HL-60/S4 (cell line): ENCODE data around the gene TBXT.
"Not testable (repeated sequence)": the region's sequence is repeated elsewhere in the genome, so short reads cannot be mapped to it uniquely, and the experiment has no call there.

ENCODE experiments used
- in situ Hi-C: fragments of 300-500 bp; cut with MboI; formaldehyde crosslinking; loops from 2 replicates; pipeline ENCODE4 v1.14.3; 2022; ENCODE audit warnings: low sequenced_read_pairs

The TBXT gene, protein sequence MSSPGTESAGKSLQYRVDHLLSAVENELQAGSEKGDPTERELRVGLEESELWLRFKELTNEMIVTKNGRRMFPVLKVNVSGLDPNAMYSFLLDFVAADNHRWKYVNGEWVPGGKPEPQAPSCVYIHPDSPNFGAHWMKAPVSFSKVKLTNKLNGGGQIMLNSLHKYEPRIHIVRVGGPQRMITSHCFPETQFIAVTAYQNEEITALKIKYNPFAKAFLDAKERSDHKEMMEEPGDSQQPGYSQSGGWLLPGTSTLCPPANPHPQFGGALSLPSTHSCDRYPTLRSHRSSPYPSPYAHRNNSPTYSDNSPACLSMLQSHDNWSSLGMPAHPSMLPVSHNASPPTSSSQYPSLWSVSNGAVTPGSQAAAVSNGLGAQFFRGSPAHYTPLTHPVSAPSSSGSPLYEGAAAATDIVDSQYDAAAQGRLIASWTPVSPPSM

DNA sequence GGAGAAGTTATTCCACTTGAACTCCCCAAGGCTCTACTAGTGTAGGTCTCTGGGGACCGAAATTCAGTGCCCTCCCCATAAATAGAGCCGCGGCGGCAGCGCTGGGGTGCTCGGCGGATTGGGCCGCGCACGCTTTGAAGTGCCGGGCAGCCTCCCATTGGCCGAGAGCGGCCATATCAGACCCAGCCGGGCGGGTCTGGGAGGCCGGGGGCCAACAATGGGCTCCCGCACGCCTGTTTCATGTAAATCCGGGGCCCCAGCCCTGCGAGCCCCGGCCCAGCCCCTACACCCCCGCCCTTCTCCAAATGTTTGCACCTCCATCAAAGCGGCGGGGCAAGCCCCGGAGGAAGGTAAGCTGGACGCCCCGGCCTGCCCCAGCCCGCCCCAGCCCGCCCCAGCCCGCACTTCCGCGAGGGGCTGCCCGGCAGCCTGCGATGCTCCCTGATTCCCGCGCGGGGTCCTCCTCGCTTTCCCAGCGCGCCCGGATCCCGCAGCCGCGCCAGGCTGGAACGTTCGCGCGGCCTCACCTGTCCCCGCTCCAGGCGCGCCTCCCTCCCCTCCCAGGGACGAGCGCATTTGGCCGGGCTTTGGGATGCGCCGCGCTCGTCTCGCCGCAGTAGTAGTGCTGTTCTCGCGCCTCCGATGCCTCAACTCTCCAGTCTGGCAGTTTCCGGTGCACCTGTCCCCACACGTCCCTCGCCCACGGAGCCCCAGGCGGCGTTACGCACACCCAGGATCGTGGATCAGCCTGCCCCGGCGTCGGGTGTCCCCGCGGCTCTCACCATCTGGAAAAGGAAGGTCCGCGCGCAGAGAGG is at the start of gene TBXT:
TBXT (minus strand) TSS at position 51 of the 815 bp plus-strand sequence. CDS start 260 bp downstream, outside the sequence.
- in situ Hi-C loops, result loop anchor here (10.0 kb wide), 1 partner anchor 107 kb away; no protein-coding TSS in a partner anchor

DNA sequence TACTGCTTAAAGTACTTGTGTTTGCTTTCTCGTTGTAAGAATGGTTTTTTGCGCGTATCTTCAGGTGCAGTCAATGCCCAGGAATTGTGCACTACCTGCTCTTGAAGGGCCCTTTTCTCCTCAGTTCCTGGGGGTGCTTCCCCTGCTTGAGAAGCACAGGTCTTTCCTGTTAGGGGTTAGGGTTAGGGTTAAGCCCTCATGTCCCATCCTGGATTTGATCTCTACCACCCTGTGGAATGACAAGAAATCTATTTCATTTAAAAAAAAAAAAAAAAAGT is 39.6 kb upstream of the TBXT start:
- in situ Hi-C loops, result no loop called here

DNA sequence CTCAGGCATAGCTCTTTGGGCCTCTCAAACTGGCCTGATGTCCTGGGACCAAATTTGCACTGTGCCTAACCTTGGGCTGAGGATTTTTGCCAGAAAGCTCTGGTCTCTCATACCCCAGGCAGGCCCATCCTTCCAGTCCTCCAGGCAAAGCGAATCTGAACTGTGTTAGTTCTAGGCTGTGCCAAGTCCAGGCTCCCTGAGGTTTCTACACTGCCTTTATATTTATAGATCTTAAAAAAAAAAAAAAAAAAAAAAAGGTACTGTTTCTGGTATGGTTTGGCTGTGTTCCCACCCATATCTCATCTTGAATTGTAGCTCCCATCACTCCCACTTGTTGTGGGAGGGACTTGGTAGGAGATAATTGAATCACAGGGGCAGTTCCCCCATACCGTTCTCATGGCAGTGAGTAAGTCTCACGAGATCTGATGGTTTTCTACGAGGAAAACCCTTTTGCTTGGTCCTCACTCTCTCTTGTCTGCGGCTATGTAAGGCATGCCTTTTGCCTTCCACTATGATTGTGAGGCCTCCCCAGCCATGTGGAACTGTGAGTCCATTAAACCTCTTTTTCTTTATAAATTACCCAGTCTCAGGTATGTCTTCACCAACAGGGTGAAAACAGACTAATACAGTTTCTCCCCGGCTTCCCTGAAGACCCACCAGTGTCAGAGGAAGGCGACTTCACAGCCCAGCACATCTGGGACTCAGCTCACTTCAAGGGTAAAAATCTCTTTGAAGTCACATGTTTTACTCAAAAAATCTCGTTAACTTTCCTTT is 39.0 kb upstream of the TBXT start:
- in situ Hi-C loops, result no loop called here

DNA sequence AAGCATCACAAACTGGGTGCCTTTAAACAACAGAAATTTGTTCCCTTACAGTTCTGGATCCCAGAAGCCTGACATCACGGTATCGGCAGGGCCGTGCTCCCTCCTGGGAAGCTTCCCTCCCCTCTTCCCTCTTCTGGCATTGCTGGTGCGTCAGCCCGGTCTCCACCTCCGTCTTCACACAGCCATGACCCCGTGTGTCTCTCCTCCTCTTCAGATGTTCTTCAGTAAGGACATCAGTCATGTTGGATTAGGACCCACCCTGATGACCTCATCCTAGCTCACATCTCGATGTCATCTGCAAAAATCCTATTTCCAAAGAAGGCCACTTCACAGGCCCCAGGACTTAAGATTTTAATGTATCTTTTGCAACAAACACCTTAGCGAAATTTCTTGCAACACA is 38.4 kb upstream of the TBXT start:
- in situ Hi-C loops, result no loop called here

DNA sequence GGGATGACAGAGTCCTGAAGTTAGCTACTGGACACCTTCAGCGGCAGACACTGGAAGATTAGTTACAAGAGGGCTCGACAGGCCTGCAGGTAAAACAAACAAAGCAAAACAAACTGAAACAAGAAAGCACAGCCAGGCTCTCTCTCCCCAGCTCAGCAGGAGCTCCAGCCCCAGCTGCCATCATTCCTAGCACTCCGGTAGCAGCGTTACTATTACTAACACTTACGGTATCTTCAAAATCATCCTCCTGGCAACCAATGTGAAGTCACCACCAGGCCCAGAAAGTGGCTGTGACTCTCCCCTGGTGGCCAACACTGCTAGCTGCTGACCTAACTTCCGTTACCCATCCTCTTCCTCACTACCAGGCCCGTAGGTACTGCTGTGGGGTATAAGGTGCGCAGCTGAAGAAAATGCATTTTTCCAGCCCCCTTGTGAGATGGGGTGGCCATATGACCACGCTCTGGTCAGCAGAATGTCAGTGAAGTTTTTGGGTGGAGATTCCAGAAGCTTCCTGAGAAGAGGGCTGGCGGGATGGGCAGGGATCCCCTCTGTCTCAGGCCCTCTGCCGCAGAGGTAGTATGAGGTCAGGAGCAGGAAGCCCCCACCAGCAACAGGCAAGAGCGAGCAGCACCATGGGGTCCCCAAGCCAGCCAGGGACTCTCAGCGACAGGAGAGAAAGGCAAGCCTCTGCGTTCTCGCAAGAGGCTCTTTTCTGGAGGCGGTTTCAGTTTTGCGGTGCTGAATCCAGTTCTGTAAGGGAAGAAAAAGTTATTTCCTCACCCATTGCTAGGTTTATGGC is 37.4 kb upstream of the TBXT start:
- in situ Hi-C loops, result no loop called here

DNA sequence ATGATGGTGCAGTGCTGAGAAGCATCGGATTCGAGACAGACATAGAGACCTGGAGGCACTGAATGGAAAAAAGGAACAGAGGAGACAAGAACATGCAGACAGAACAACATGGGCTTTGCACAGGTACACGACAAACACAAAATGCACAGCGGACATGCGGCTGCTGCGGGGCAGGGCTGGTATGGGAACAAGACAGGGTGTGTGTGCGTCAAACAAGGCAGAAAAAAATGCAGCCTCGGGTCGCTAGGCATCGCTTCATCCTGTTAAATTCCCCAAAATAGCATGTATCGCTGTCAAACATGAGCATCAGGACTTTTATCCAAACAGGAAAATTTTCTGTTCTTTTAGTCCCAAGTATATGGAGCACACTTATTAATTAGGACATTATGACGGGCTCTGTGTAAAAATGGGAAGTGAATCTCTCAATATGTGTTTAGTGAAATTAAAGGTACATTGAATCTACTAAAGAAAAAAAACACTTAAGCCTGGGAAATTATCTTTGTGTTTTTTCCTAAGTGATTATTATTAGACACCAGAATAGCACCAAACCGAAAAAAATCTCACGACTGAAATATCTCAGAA is 36.1 kb upstream of the TBXT start:
- in situ Hi-C loops, result no loop called here

DNA sequence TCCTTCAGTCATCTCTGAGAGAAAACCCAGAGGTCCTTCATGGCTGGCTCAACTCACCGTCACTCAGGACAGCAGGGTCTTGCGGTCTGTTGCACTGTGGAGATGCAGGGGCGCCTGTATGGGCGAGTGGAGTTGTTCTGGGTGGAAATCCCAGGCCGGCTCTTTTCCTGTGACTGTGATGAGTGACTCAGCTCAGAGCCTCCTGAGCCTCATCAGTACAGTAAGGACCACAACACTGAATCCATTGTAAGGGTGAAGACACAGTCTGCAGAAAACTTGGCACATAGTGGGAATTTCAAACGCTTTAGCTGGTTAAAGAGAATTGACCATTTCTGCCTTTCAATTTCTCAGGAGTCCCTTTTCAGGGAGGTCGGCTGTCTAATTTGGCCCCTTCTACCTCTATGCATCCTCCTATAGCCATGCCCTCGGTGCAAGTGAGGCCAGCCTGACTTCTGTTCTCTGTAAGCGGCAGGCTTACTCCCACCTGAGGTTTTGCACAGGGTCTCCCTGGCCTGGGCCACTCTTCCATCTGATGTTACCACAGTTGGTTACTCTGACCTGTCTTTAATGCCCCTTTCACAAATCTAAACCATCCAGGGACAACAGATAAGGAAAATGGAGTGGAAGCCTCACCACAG is 35.5 kb upstream of the TBXT start:
- in situ Hi-C loops, result no loop called here

DNA sequence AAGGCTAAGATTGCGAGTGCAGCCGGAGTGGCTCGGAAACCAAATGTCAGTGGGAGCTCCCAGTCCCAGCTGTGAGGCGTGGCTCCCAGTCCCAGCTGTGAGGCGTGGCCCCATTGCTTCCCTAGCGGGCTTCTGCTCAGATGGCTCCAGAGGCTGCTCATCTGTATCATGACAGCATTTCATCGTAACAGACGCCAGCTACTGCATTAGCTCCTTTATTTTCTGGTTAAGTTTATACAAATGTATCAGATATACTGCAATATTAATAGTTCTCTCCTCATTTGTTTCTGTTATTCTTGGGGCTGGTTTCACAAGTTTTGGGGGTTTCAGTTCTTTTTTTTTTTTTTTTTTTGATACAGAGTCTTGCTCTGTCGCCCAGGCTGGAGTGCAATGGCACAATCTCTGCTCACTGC is 34.7 kb upstream of the TBXT start:
- in situ Hi-C loops, result no loop called here

DNA sequence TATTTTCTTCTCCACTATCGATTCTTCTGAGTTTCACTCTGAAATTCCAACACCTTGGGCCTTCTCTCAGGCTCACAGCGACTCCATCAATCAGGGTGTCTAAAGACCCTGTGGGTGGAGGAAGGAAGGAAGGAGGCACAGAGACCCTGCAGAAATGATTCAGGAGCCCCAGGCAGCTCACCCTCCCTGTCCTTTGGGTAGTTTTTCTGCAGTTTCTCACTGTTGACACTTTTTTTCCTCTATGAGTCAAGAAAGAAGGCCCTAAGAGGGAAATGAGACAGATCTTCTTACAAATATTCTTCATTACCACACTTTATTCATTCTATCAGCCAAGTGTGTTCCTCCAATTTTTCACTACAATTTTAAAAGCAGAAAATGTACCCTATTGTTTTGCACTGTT is 34.2 kb upstream of the TBXT start:
- in situ Hi-C loops, result no loop called here

DNA sequence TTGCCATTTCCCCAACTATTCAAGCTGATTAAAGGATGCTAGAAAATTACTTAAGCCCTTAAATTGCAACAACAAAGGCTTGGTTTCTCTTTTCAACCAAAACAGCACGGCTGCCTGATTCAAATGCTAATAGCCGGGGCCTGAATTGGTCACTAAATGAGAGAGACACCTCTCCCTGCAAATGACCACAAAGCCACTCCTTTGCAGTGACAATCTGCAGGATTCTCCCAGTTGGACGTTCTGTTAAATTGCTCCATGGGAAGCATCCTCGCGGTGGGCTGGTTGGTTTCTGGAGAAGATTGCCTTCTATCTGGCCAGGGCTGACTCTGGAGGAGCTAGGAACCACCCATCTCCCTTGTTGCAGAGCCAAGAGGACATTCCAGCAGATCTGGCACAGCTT is 29.7 kb upstream of the TBXT start:
- in situ Hi-C loops, result no loop called here

DNA sequence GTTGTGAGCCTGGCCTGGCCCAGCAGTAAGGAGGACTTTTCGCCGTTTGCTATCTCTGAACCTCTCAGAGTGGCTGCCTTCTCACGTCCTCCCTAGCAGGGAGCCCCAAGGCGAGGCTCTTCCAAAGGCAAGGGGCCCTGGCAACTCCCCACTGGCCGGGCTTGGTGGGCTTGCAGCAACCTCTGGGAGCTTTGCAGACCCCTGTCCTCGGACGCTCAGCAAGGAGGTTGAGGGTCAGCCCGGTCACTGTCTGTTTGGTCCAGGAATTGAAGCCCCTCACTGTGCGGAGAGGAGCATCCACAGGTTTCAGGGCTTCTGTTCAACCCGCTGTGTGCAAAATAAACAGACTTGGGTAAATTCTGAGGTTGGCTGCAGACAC is 28.2 kb upstream of the TBXT start:
- in situ Hi-C loops, result no loop called here

DNA sequence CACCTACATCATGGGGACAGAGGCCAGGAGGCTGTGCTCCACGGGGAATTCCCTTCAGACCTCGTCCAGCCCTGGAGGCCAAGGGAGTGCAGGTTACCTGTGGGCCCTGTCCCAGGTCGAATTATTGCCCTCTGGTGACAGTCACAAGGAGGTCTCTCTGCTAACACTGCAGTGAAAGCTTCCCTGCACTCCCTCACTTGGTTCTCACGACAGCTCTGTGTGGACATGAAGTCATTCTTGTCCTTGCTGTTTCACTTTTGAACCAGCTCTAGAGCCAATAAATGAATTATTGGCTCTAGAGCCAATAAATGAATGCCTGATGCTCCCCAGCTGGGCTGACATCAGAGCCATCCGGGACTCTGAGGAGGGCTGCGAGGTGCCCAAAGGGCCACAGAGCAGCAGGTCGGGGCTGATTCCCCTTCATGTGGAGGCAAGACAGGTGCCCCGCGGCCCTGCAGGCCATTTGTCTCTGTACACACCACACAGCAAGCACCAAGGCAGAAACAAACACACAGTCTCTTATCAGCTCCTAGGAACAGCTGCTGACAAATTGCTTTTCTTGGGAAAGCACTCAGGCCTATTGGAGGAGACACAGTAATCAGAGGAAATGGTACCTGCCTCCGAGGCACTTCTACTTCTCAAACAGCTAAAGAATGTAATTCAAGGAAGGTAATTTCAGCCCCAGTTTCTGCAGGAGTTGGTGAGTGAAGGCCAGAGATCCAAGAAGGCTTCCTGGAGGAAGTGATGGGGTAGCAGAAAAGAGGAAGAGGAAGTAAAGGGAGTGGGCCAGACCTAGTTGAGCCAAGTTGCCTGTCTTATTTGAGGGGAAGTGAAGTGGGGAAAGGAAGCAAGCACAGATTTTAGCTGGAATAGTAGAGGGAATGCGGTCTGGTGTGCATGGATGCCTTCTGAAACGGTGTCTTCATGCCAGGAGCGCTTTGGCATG is 27.5 kb upstream of the TBXT start:
- in situ Hi-C loops, result no loop called here

DNA sequence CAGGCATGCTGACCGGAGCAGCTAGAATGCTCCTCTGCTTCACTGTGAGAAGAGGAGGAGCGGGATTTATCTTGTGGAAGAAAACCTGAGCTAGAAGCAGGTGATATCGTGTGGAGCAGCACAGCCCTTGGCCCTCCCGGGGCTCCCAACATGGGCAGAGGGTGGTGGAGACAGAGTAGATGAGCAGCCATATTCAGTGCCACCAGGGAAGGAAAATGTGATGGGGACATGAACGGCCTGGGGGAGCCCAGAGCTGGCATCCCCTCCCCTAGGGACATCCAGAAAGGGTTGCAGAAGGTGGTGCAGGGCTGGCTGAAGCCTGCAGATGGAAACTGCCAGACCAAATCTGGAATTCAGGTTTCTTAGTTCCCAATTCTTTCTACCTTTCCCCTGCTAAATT is 24.9 kb upstream of the TBXT start:
- in situ Hi-C loops, result no loop called here

DNA sequence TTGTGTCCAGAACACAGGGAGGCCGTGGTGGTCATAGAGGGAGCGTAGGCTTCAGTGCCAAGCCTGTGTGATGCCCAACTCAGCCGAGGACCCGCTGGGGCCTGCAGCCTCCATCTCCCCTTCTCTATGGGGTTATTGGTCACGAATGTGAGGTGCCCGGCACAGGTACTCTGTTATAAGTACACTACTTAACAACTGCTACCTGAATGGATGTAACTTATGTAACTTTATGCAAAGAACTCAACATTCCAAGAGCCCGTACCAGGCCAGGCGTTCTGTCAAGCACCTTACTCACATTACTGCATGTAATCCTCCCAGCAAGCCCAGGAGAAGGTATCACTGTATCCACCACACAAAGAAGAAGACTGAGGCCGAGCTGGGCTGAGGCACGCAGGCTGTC is 24.5 kb upstream of the TBXT start:
- in situ Hi-C loops, result no loop called here

DNA sequence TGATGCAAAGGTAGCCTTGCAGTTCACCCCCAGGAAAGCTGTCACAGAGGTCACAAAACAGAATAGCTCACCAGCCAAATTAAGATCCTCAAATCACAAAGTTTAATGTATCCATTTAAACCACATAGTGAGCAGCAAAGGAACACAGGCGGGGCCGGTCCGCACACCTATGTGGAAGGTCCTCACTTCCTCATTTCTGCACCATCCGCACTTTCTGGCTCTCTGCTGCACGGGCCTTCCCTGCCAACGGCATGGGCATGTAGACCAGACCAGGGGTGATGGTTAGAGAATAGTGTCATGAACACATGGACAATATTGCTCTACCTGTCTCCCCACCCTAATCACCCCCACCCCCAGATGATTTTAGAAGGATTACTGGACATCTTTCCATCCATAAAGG is 12.1 kb upstream of the TBXT start:
- in situ Hi-C loops, result no loop called here

DNA sequence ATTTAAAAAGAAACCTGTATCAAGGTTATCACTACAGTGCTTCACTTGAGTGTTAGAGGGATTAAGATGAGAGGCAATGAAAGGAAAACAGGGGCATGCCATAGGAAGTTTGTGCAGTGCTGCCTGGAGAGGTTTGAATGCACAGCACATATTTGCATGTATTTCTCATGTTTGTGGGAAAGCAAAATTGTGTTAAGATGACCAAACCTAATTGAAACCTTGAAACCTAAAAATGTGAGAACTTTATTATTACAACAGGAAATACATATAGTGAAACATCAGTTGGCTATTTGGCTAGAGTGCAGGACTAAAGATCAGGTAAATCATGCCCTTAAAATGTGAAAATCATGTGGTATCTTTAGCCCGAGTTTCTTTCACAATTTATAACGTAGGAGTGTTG is 8.5 kb upstream of the TBXT start:
- in situ Hi-C loops, result no loop called here

DNA sequence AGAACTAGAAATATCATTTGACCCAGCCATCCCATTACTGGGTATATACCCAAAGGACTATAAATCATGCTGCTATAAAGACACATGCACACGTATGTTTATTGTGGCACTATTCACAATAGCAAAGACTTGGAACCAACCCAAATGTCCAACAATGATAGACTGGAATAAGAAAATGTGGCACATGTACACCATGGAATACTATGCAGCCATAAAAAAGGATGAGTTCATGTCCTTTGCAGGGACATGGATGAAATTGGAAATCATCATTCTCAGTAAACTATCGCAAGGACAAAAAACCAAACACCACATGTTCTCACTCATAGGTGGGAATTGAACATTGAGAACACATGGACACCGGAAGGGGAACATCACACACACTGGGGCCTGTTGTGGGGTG is 7.4 kb upstream of the TBXT start:
- in situ Hi-C loops, result not testable (repeated sequence)

DNA sequence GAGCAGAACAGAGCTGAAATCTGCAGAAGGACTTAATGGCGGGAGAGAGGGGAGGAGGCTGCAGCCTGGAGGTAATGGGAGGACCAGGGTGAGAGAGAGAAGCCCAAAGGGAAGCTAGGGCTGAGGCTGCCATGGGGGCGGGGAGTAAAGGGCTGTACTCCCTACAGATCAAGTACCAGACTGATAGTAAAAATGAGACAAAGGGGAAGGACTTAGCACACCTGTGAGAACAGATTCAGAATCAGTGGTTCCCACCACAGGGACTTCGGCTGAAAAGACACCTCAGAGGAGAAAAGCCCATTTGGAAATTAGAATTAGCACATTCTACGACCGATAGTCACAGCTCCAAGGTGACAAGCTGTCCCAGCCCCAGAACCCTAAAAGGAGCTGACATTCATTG is 6.4 kb upstream of the TBXT start:
- in situ Hi-C loops, result no loop called here
